ENCODE results near the gene RBMS2. TPM values are rescaled to one million over a fixed set of nuclear protein-coding genes. Genes with fewer than 3 reads are reported as not detected.

Gene RBMS2
- total RNA-seq, 1 experiment from 2014 or later: 40.8 TPM

DNA sequence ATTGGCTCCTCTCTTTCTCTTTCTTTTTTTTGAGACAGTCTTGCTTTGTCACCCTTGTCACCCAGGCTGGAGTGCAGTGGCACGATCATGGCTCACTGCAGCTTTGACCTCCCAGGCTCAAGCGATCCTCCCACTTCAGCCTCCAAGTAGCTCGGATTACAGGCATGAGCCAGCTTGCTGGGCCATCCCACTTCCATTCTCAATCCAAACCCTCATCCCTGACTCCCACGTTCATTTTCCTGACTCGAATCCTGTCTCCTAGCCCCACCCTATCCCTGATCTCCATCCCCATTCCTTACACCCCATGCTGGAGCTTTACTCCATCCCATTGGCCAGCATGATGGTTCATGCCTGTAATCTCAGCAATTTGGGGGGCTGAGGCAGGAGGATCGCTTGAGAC is 45.5 kb upstream of the RBMS2 start:
- Histone ChIP-seq H3K9me3 (ENCODE audit: control insufficient read depth in 1 of 2, insufficient read depth in 1 of 2, low read depth in 1 of 2, low read length in 2 of 2) (no peaks in the 10 kb centered on the region), H2AFZ (ENCODE audit: low read depth, low read length, poor library complexity, severe bottlenecking) (no peak overlapping the region), H3K4me2 (ENCODE audit: low read length) (no peak overlapping the region), H3K4me1 (ENCODE audit: control insufficient read depth in 1 of 2, insufficient read depth in 2 of 2, low read length in 2 of 2) (peaks cover 0 to 10% of the 10 kb centered on the region in 2 experiments; a peak in 1 of 4 replicates), H3K79me2 (ENCODE audit: insufficient read depth, low read length) (peaks cover 7% of the 10 kb centered on the region; the same call in 1 of the 2 replicates), H3K27ac (ENCODE audit: low read depth, low read length) (no peak overlapping the region), H3K9me2 (ENCODE audit: insufficient read depth) (no peaks in the 10 kb centered on the region), H3K27me3 (ENCODE audit: insufficient read depth, low read length) (no peaks in the 10 kb centered on the region), H3K9ac (ENCODE audit: low read length) (no peak overlapping the region), H4K20me1 (ENCODE audit: insufficient read depth) (no peaks in the 10 kb centered on the region), H3K36me3 (ENCODE audit: control insufficient read depth in 1 of 2, insufficient read depth in 2 of 2, low read length in 2 of 2) (peaks cover 0 to 4% of the 10 kb centered on the region in 2 experiments; a peak in 1 of 4 replicates), H3K4me3 (replicated peaks in 1 of 2; ENCODE audit: low read depth in 1 of 2, low read length in 2 of 2) (no peak overlapping the region)
- ChIA-PET RAD21 (ENCODE audit: low non-redundant PET in 1 of 2, low total read pairs in 2 of 2, uncharacterized antibody in 2 of 2, unreplicated experiment in 2 of 2) (interaction anchor here in 1 of 2 experiments (0.7 kb wide), 1 partner anchor 101 kb away, joined by 3 read pairs; no protein-coding TSS in a partner anchor), CTCF (no interaction called here), POLR2A (no interaction called here)
- no peak for ATAC-seq
- DNase-seq (ENCODE audit: low read depth, low spot score): no peak
- intact Hi-C loops (cut with micrococcal nuclease): no loop called here
- no TSS peak for BruUV-seq (replicated peaks)
- TF ChIP-seq ZNF274 (IDR thresholded peaks at IDR 0.05; ENCODE audit: low read depth, low read length) (no peak), EZH2phosphoT487 (IDR thresholded peaks at IDR 0.05; ENCODE audit: borderline replicate concordance) (no peak), MAX (IDR thresholded peaks at IDR 0.05) (no peak), YY1 (IDR thresholded peaks at IDR 0.05; ENCODE audit: extremely low read depth, insufficient replicate concordance, low read depth, low read length) (no peak), SIN3A (IDR thresholded peaks at IDR 0.05; ENCODE audit: low read depth) (no peak), CEBPB (IDR thresholded peaks at IDR 0.05; ENCODE audit: low read depth) (no peak), CTCF (IDR thresholded peaks at IDR 0.05 in 2 of 3, conservative IDR thresholded peaks at IDR 0.05 in 1 of 3; ENCODE audit: borderline replicate concordance in 1 of 3, insufficient read depth in 1 of 3, low read depth in 2 of 3, low read length in 2 of 3) (no peak)
- TF ChIP-seq, protein P1, sequence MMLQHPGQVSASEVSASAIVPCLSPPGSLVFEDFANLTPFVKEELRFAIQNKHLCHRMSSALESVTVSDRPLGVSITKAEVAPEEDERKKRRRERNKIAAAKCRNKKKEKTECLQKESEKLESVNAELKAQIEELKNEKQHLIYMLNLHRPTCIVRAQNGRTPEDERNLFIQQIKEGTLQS (IDR thresholded peaks at IDR 0.05): no peak
